AG04449 (cell line): Measurements from ENCODE around the gene KIF26B.

ENCODE experiments used
- CTCF ChIA-PET: fragments of 350-600 bp; formaldehyde crosslinking; extraction: SDS; loops from one replicate; lab custom pipeline; 2021; ENCODE audit warnings: antibody characterized with exemption; lab: Yijun Ruan, JAX
- POLR2A ChIA-PET: fragments of 400-600, 350-600 bp; formaldehyde crosslinking; extraction: SDS; loops from one replicate; lab custom pipeline; 2020; ENCODE audit warnings: antibody characterized with exemption, inconsistent platforms; lab: Yijun Ruan, JAX
- DNase-seq: peaks from one replicate; pipeline ENCODE4 v3.0.0-alpha.2; 2010; ENCODE audit warnings: low read depth, low spot score
- H3K4me3 ChIP-seq: 2 replicates; pipeline ENCODE4 v1.5.1; 2011; ENCODE audit warnings: low read depth, mild to moderate bottlenecking, control low read depth, low read length
- TF ChIP-seq, protein P1 (sequence below): IDR thresholded peaks from one replicate; pipeline ENCODE4 v1.5.1; 2011; ENCODE audit warnings: mild to moderate bottlenecking, moderate library complexity, low read length, control low read depth, inconsistent platforms; ENCODE audit not compliant: insufficient read depth; ENCODE audit errors: missing control alignments

The KIF26B gene

GRCh38 chr1:245463392-245464165 is 308.8 kb downstream of the KIF26B start:
- DNase-seq = no peak
- CTCF ChIA-PET = no interaction called here
- H3K4me3 ChIP-seq = no peak overlapping the region
- TF ChIP-seq, protein P1, sequence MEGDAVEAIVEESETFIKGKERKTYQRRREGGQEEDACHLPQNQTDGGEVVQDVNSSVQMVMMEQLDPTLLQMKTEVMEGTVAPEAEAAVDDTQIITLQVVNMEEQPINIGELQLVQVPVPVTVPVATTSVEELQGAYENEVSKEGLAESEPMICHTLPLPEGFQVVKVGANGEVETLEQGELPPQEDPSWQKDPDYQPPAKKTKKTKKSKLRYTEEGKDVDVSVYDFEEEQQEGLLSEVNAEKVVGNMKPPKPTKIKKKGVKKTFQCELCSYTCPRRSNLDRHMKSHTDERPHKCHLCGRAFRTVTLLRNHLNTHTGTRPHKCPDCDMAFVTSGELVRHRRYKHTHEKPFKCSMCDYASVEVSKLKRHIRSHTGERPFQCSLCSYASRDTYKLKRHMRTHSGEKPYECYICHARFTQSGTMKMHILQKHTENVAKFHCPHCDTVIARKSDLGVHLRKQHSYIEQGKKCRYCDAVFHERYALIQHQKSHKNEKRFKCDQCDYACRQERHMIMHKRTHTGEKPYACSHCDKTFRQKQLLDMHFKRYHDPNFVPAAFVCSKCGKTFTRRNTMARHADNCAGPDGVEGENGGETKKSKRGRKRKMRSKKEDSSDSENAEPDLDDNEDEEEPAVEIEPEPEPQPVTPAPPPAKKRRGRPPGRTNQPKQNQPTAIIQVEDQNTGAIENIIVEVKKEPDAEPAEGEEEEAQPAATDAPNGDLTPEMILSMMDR = no peak
- POLR2A ChIA-PET = no interaction called here

GRCh38 chr1:245464290-245464689 is 309.5 kb downstream of the KIF26B start:
- no peak for DNase-seq
- TF ChIP-seq, protein P1 = no peak
- POLR2A ChIA-PET = no interaction called here
- CTCF ChIA-PET = no interaction called here
- H3K4me3 ChIP-seq = no peak overlapping the region

- POLR2A ChIA-PET = no interaction called here
- TF ChIP-seq, protein P1 = no peak
- no peak for DNase-seq
- H3K4me3 ChIP-seq = no peak overlapping the region
- CTCF ChIA-PET = no interaction called here
Observed at GRCh38 chr1:245465666-245466065, 310.9 kb downstream of the KIF26B start.

GRCh38 chr1:245466261-245466660 is 311.5 kb downstream of the KIF26B start:
- POLR2A ChIA-PET = no interaction called here

GRCh38 chr1:245467804-245468203 is 313.0 kb downstream of the KIF26B start:
- no peak overlapping the region for H3K4me3 ChIP-seq
- ChIA-PET POLR2A (no interaction called here), CTCF (no interaction called here)
- TF ChIP-seq, protein P1 = no peak
- no peak for DNase-seq

More at GRCh38 chr1:245466261-245466660, 311.5 kb downstream of the KIF26B start:
- H3K4me3 ChIP-seq = no peak overlapping the region
- TF ChIP-seq, protein P1 = no peak
- CTCF ChIA-PET = no interaction called here
- no peak for DNase-seq

GRCh38 chr1:245469006-245469405 is 314.2 kb downstream of the KIF26B start:
- POLR2A ChIA-PET = no interaction called here
- CTCF ChIA-PET = no interaction called here
- TF ChIP-seq, protein P1 = no peak
- no peak overlapping the region for H3K4me3 ChIP-seq
- no peak for DNase-seq
